ENCODE measurements around the gene STK39.

Gene STK39

GRCh38 chr2:168244318-168244717 is 3.1 kb downstream of the STK39 start:
- Histone ChIP-seq H4K91ac (ENCODE audit: low read depth, low read length) (no peak overlapping the region), H3K4me3 (ENCODE audit: low read depth, low read length) (no peak overlapping the region), H2BK5ac (ENCODE audit: low read depth, low read length, poor library complexity) (no peak overlapping the region), H2AK5ac (ENCODE audit: low read length) (no peak overlapping the region), H3K9ac (ENCODE audit: low read length) (no peak overlapping the region), H3K4me1 (ENCODE audit: control insufficient read depth in 1 of 2, insufficient read depth in 2 of 2, low read length in 2 of 2) (peaks cover 0 to 3% of the 10 kb centered on the region in 2 experiments), H3K14ac (ENCODE audit: low read length) (no peak overlapping the region), H3K9me3 (ENCODE audit: insufficient read depth, low read depth, low read length) (no peaks in the 10 kb centered on the region), H2BK120ac (ENCODE audit: insufficient read depth, low read length, poor library complexity) (no peak overlapping the region), H3K18ac (ENCODE audit: low read length) (no peak overlapping the region), H2BK12ac (ENCODE audit: low read length) (no peak overlapping the region), H3K4ac (ENCODE audit: low read depth, low read length) (no peak overlapping the region), H4K8ac (ENCODE audit: low read depth, low read length) (no peak overlapping the region), H3K4me2 (ENCODE audit: low read length) (no peak overlapping the region), H3K27me3 (ENCODE audit: insufficient read depth, low read length) (no peaks in the 10 kb centered on the region), H3K36me3 (ENCODE audit: control insufficient read depth in 1 of 2, insufficient read depth in 2 of 2, low read length in 2 of 2) (no peaks in the 10 kb centered on the region), H3K27ac (ENCODE audit: low read depth, low read length) (no peak overlapping the region), H3K79me2 (ENCODE audit: control insufficient read depth, insufficient read depth, low read length, poor library complexity) (no peaks in the 10 kb centered on the region), H4K12ac (ENCODE audit: low read depth, low read length) (no peak overlapping the region), H2AFZ (ENCODE audit: insufficient read depth, low read length, poor library complexity) (no peak overlapping the region), H3K23ac (ENCODE audit: low read length) (no peak overlapping the region), H3K79me1 (ENCODE audit: low read length) (peaks cover 2% of the 10 kb centered on the region)
- DNase-seq: no peak
- WGBS (ENCODE audit: extremely low coverage, insufficient coverage, insufficient read length): no CpG with 5 or more reads among the region's 8 CpGs

- H3K79me1 ChIP-seq (ENCODE audit: low read length): peaks cover 2% of the 10 kb centered on the region
- H3K27me3 ChIP-seq (ENCODE audit: insufficient read depth, low read length): no peaks in the 10 kb centered on the region
- H3K27ac ChIP-seq (ENCODE audit: low read depth, low read length): no peak overlapping the region
- peaks cover 0 to 3% of the 10 kb centered on the region in 2 experiments for H3K4me1 ChIP-seq (ENCODE audit: control insufficient read depth in 1 of 2, insufficient read depth in 2 of 2, low read length in 2 of 2)
- H4K8ac ChIP-seq (ENCODE audit: low read depth, low read length): no peak overlapping the region
- H3K4me3 ChIP-seq (ENCODE audit: low read depth, low read length): no peak overlapping the region
- H2BK5ac ChIP-seq (ENCODE audit: low read depth, low read length, poor library complexity): no peak overlapping the region
- WGBS (ENCODE audit: extremely low coverage, insufficient coverage, insufficient read length): no CpG with 5 or more reads among the region's 5 CpGs
- no peak overlapping the region for H3K4me2 ChIP-seq (ENCODE audit: low read length)
- no peak overlapping the region for H4K12ac ChIP-seq (ENCODE audit: low read depth, low read length)
- H3K4ac ChIP-seq (ENCODE audit: low read depth, low read length): no peak overlapping the region
- H2BK120ac ChIP-seq (ENCODE audit: insufficient read depth, low read length, poor library complexity): no peak overlapping the region
- no peaks in the 10 kb centered on the region for H3K79me2 ChIP-seq (ENCODE audit: control insufficient read depth, insufficient read depth, low read length, poor library complexity)
- H3K9me3 ChIP-seq (ENCODE audit: insufficient read depth, low read depth, low read length): no peaks in the 10 kb centered on the region
- no peak overlapping the region for H2AK5ac ChIP-seq (ENCODE audit: low read length)
- no peak overlapping the region for H3K18ac ChIP-seq (ENCODE audit: low read length)
- H2AFZ ChIP-seq (ENCODE audit: insufficient read depth, low read length, poor library complexity): no peak overlapping the region
- H4K91ac ChIP-seq (ENCODE audit: low read depth, low read length): no peak overlapping the region
- H3K36me3 ChIP-seq (ENCODE audit: control insufficient read depth in 1 of 2, insufficient read depth in 2 of 2, low read length in 2 of 2): no peaks in the 10 kb centered on the region
- no peak overlapping the region for H3K9ac ChIP-seq (ENCODE audit: low read length)
- no peak overlapping the region for H3K23ac ChIP-seq (ENCODE audit: low read length)
- no peak for DNase-seq
- H3K14ac ChIP-seq (ENCODE audit: low read length): no peak overlapping the region
- H2BK12ac ChIP-seq (ENCODE audit: low read length): no peak overlapping the region
These were observed 4.3 kb downstream of the STK39 start for GRCh38 chr2:168243061-168243460.

- no peak overlapping the region for H3K4ac ChIP-seq (ENCODE audit: low read depth, low read length)
- no peak overlapping the region for H3K9ac ChIP-seq (ENCODE audit: low read length)
- H3K27ac ChIP-seq (ENCODE audit: low read depth, low read length): no peak overlapping the region
- H3K36me3 ChIP-seq (ENCODE audit: control insufficient read depth in 1 of 2, insufficient read depth in 2 of 2, low read length in 2 of 2): no peaks in the 10 kb centered on the region
- no peak overlapping the region for H3K14ac ChIP-seq (ENCODE audit: low read length)
- peaks cover 0 to 3% of the 10 kb centered on the region in 2 experiments for H3K4me1 ChIP-seq (ENCODE audit: control insufficient read depth in 1 of 2, insufficient read depth in 2 of 2, low read length in 2 of 2)
- no peak overlapping the region for H3K18ac ChIP-seq (ENCODE audit: low read length)
- H3K79me1 ChIP-seq (ENCODE audit: low read length): no peaks in the 10 kb centered on the region
- no peak overlapping the region for H4K12ac ChIP-seq (ENCODE audit: low read depth, low read length)
- no peak for DNase-seq
- no CpG with 5 or more reads among the region's 5 CpGs for WGBS (ENCODE audit: extremely low coverage, insufficient coverage, insufficient read length)
- H3K23ac ChIP-seq (ENCODE audit: low read length): no peak overlapping the region
- no peaks in the 10 kb centered on the region for H3K9me3 ChIP-seq (ENCODE audit: insufficient read depth, low read depth, low read length)
- no peak overlapping the region for H3K4me3 ChIP-seq (ENCODE audit: low read depth, low read length)
- no peak overlapping the region for H2AK5ac ChIP-seq (ENCODE audit: low read length)
- H3K4me2 ChIP-seq (ENCODE audit: low read length): no peak overlapping the region
- H4K8ac ChIP-seq (ENCODE audit: low read depth, low read length): no peak overlapping the region
- H2BK120ac ChIP-seq (ENCODE audit: insufficient read depth, low read length, poor library complexity): no peak overlapping the region
- no peak overlapping the region for H2BK5ac ChIP-seq (ENCODE audit: low read depth, low read length, poor library complexity)
- H3K79me2 ChIP-seq (ENCODE audit: control insufficient read depth, insufficient read depth, low read length, poor library complexity): no peaks in the 10 kb centered on the region
- H4K91ac ChIP-seq (ENCODE audit: low read depth, low read length): no peak overlapping the region
- H2BK12ac ChIP-seq (ENCODE audit: low read length): no peak overlapping the region
- H2AFZ ChIP-seq (ENCODE audit: insufficient read depth, low read length, poor library complexity): no peak overlapping the region
- H3K27me3 ChIP-seq (ENCODE audit: insufficient read depth, low read length): no peaks in the 10 kb centered on the region
These were observed 5.6 kb downstream of the STK39 start for GRCh38 chr2:168241746-168242145.

- H4K91ac ChIP-seq (ENCODE audit: low read depth, low read length): no peak overlapping the region
- no peak overlapping the region for H3K4ac ChIP-seq (ENCODE audit: low read depth, low read length)
- H3K79me1 ChIP-seq (ENCODE audit: low read length): no peaks in the 10 kb centered on the region
- no peaks in the 10 kb centered on the region for H3K36me3 ChIP-seq (ENCODE audit: control insufficient read depth in 1 of 2, insufficient read depth in 2 of 2, low read length in 2 of 2)
- H2BK5ac ChIP-seq (ENCODE audit: low read depth, low read length, poor library complexity): no peak overlapping the region
- H3K14ac ChIP-seq (ENCODE audit: low read length): no peak overlapping the region
- WGBS (ENCODE audit: extremely low coverage, insufficient coverage, insufficient read length): no CpG with 5 or more reads among the region's 5 CpGs
- no peak overlapping the region for H2BK12ac ChIP-seq (ENCODE audit: low read length)
- no peak overlapping the region for H4K8ac ChIP-seq (ENCODE audit: low read depth, low read length)
- H3K79me2 ChIP-seq (ENCODE audit: control insufficient read depth, insufficient read depth, low read length, poor library complexity): no peaks in the 10 kb centered on the region
- H4K12ac ChIP-seq (ENCODE audit: low read depth, low read length): no peak overlapping the region
- no peak overlapping the region for H3K4me3 ChIP-seq (ENCODE audit: low read depth, low read length)
- H2BK120ac ChIP-seq (ENCODE audit: insufficient read depth, low read length, poor library complexity): no peak overlapping the region
- no peaks in the 10 kb centered on the region for H3K27me3 ChIP-seq (ENCODE audit: insufficient read depth, low read length)
- no peak for DNase-seq
- no peak overlapping the region for H2AFZ ChIP-seq (ENCODE audit: insufficient read depth, low read length, poor library complexity)
- H3K9me3 ChIP-seq (ENCODE audit: insufficient read depth, low read depth, low read length): no peaks in the 10 kb centered on the region
- H2AK5ac ChIP-seq (ENCODE audit: low read length): no peak overlapping the region
- H3K4me2 ChIP-seq (ENCODE audit: low read length): no peak overlapping the region
- H3K27ac ChIP-seq (ENCODE audit: low read depth, low read length): no peak overlapping the region
- H3K4me1 ChIP-seq (ENCODE audit: control insufficient read depth in 1 of 2, insufficient read depth in 2 of 2, low read length in 2 of 2): peaks cover 0 to 2% of the 10 kb centered on the region in 2 experiments
- H3K23ac ChIP-seq (ENCODE audit: low read length): no peak overlapping the region
- H3K9ac ChIP-seq (ENCODE audit: low read length): no peak overlapping the region
- no peak overlapping the region for H3K18ac ChIP-seq (ENCODE audit: low read length)
These were observed 6.2 kb downstream of the STK39 start for GRCh38 chr2:168241208-168241607.

All from trophoblast cell (in vitro differentiated cells and primary cell).